Measurements from ENCODE around the gene GRM3.

DNA sequence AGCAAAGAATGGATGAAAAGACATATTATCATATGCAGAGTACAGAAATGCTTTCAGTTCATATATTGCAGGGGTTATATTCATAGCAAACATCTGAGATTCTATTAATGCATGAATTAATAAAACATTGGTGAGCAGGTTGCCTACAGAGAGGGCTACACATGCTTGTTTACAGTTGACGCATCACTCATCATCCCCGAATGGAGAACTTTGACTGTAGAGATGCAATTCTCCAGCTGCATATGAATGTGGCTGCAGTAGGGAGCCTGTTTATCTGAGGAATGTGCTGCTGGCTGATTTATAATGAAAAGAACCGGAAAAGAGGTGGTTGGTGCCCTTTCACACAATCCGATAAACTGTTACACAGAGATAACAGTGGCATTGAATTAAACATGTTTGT lies 116.5 kb downstream of the GRM3 start:
- TF ChIP-seq, protein P1, sequence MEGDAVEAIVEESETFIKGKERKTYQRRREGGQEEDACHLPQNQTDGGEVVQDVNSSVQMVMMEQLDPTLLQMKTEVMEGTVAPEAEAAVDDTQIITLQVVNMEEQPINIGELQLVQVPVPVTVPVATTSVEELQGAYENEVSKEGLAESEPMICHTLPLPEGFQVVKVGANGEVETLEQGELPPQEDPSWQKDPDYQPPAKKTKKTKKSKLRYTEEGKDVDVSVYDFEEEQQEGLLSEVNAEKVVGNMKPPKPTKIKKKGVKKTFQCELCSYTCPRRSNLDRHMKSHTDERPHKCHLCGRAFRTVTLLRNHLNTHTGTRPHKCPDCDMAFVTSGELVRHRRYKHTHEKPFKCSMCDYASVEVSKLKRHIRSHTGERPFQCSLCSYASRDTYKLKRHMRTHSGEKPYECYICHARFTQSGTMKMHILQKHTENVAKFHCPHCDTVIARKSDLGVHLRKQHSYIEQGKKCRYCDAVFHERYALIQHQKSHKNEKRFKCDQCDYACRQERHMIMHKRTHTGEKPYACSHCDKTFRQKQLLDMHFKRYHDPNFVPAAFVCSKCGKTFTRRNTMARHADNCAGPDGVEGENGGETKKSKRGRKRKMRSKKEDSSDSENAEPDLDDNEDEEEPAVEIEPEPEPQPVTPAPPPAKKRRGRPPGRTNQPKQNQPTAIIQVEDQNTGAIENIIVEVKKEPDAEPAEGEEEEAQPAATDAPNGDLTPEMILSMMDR (IDR thresholded peaks at IDR 0.05) = no peak
- TF ChIP-seq POLR2A (IDR thresholded peaks at IDR 0.05) = no peak

Measured in thyroid gland (tissue), 4 donors.